Measurements from ENCODE around the gene ABHD12.

ABHD12 gene

DNA sequence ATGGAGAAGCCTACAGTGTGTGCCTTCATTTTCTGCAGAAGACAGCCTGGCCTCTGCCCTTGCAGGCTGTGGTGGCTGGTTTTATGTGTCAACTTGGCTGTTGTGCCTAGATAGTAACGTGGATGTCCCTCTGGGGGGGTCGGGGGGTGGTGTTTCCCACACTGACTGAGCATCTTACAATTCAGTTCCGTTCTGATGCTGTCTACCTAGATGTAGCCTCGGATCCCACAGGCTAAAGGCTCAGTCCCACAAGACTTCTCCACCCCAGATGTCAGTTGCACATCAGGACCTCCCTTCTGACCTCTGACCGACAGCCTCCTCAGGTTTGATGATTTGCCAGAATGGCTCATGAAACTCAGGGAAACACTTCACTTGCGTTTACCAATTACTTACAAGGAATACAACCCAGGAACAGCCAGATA is 138.4 kb downstream of the ABHD12 start:
- DNase-seq (no peak), ATAC-seq (ENCODE audit: insufficient read depth, low read depth) (no peak)
- TF ChIP-seq, protein P1, sequence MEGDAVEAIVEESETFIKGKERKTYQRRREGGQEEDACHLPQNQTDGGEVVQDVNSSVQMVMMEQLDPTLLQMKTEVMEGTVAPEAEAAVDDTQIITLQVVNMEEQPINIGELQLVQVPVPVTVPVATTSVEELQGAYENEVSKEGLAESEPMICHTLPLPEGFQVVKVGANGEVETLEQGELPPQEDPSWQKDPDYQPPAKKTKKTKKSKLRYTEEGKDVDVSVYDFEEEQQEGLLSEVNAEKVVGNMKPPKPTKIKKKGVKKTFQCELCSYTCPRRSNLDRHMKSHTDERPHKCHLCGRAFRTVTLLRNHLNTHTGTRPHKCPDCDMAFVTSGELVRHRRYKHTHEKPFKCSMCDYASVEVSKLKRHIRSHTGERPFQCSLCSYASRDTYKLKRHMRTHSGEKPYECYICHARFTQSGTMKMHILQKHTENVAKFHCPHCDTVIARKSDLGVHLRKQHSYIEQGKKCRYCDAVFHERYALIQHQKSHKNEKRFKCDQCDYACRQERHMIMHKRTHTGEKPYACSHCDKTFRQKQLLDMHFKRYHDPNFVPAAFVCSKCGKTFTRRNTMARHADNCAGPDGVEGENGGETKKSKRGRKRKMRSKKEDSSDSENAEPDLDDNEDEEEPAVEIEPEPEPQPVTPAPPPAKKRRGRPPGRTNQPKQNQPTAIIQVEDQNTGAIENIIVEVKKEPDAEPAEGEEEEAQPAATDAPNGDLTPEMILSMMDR (IDR thresholded peaks at IDR 0.05; ENCODE audit: borderline replicate concordance, extremely low read depth, low read length, poor library complexity, severe bottlenecking): no peak
- no peak for TF ChIP-seq EZH2 (IDR thresholded peaks at IDR 0.05; ENCODE audit: borderline replicate concordance, low read depth, low read length, severe bottlenecking)
- H3K27me3 ChIP-seq (ENCODE audit: insufficient read depth, low read length, poor library complexity): peaks cover 5% of the 10 kb centered on the region
- H3K36me3 ChIP-seq (ENCODE audit: insufficient read depth, low read length): peaks cover 46% of the 10 kb centered on the region
- H3K4me3 ChIP-seq (ENCODE audit: low read depth in 1 of 2, low read length in 2 of 2): no peak overlapping the region
- H3K79me2 ChIP-seq (ENCODE audit: insufficient read depth, low read length): peaks cover 85% of the 10 kb centered on the region
- H3K27ac ChIP-seq (ENCODE audit: low read length): peak overlapping the region; percentile 34; the same call in 1 of the 2 replicates
- peaks cover 41% of the 10 kb centered on the region for H3K4me1 ChIP-seq (ENCODE audit: insufficient read depth, low read length)
- no peak overlapping the region for H3K9ac ChIP-seq (ENCODE audit: low read depth, low read length)
- peak overlapping the region; percentile 15; the same call in 1 of the 2 replicates for H3K4me2 ChIP-seq (ENCODE audit: insufficient read depth, low read length)
- no peaks in the 10 kb centered on the region for H3K9me3 ChIP-seq (ENCODE audit: insufficient read depth, low read length, severe bottlenecking)
- peaks cover 49% of the 10 kb centered on the region for H4K20me1 ChIP-seq (ENCODE audit: insufficient read depth, low read length)
- H2AFZ ChIP-seq (ENCODE audit: low read depth, low read length): no peak overlapping the region

DNA sequence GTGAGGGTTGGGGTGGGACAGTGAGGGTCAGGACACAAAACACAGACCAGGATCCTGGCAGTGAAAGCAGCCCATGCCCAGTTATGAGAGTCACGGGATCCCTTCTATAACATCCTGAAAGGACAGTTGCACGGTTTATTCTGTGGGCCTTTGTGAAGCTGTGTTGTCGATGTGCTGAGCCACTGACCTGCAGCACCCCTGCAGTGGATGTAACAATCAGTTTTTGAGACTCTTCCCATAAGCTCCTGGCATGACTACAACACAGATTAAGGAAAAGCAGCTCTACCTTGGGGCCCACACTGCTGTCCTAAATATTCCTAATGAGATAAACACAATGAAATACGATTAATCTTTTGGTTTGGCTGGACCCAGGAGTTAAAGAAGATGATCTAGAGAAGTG is 139.1 kb downstream of the ABHD12 start:
- Histone ChIP-seq H3K27me3 (ENCODE audit: insufficient read depth, low read length, poor library complexity) (peaks cover 10% of the 10 kb centered on the region), H3K27ac (ENCODE audit: low read length) (no peak overlapping the region), H3K4me2 (ENCODE audit: insufficient read depth, low read length) (peak overlapping the region; percentile 99; the same call in 1 of the 2 replicates), H3K79me2 (ENCODE audit: insufficient read depth, low read length) (peaks cover 79% of the 10 kb centered on the region), H3K36me3 (ENCODE audit: insufficient read depth, low read length) (peaks cover 40% of the 10 kb centered on the region), H3K4me1 (ENCODE audit: insufficient read depth, low read length) (peaks cover 48% of the 10 kb centered on the region), H4K20me1 (ENCODE audit: insufficient read depth, low read length) (peaks cover 42% of the 10 kb centered on the region), H2AFZ (ENCODE audit: low read depth, low read length) (no peak overlapping the region), H3K9me3 (ENCODE audit: insufficient read depth, low read length, severe bottlenecking) (no peaks in the 10 kb centered on the region), H3K9ac (ENCODE audit: low read depth, low read length) (no peak overlapping the region), H3K4me3 (ENCODE audit: low read depth in 1 of 2, low read length in 2 of 2) (no peak overlapping the region)
- DNase-seq (no peak), ATAC-seq (ENCODE audit: insufficient read depth, low read depth) (no peak)
- TF ChIP-seq EZH2 (IDR thresholded peaks at IDR 0.05; ENCODE audit: borderline replicate concordance, low read depth, low read length, severe bottlenecking): no peak
- TF ChIP-seq, protein P1 (IDR thresholded peaks at IDR 0.05; ENCODE audit: borderline replicate concordance, extremely low read depth, low read length, poor library complexity, severe bottlenecking): no peak

DNA sequence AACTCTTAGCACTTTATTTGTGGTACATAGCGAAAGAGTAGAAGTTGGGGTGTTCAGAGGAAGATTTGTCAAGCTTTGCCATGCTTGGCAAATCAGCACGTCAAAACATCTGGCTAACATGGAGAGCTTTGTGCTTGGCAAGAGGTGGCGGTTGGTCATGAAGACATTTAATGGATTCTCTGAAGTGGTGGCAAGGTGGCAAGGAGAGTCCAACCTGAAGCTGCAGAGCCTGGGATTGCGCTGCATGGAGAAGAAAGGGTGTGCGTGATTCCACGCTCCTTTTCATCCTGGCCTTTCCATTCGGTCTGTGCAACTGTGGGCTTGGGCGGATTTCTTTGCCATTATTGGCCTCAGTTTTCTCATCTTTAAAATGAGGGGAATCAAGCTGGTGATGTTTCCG is 139.6 kb downstream of the ABHD12 start:
- H3K36me3 ChIP-seq (ENCODE audit: insufficient read depth, low read length): peaks cover 39% of the 10 kb centered on the region
- no peaks in the 10 kb centered on the region for H3K9me3 ChIP-seq (ENCODE audit: insufficient read depth, low read length, severe bottlenecking)
- TF ChIP-seq, protein P1 (IDR thresholded peaks at IDR 0.05; ENCODE audit: borderline replicate concordance, extremely low read depth, low read length, poor library complexity, severe bottlenecking): no peak
- TF ChIP-seq EZH2 (IDR thresholded peaks at IDR 0.05; ENCODE audit: borderline replicate concordance, low read depth, low read length, severe bottlenecking): no peak
- DNase-seq (no peak), ATAC-seq (ENCODE audit: insufficient read depth, low read depth) (no peak)
- no peak overlapping the region for H3K27ac ChIP-seq (ENCODE audit: low read length)
- H3K4me2 ChIP-seq (ENCODE audit: insufficient read depth, low read length): peak overlapping the region; percentile 99; the same call in 1 of the 2 replicates
- 0 out of 4 replicates have a peak overlapping the region, but pooled peaks of 1 of the 2 experiments have one; percentile 13 for H3K4me3 ChIP-seq (ENCODE audit: low read depth in 1 of 2, low read length in 2 of 2)
- H3K9ac ChIP-seq (ENCODE audit: low read depth, low read length): peak overlapping the region; percentile 1; the same call in 1 of the 2 replicates
- no peak overlapping the region for H2AFZ ChIP-seq (ENCODE audit: low read depth, low read length)
- peaks cover 10% of the 10 kb centered on the region for H3K27me3 ChIP-seq (ENCODE audit: insufficient read depth, low read length, poor library complexity)
- H4K20me1 ChIP-seq (ENCODE audit: insufficient read depth, low read length): peaks cover 40% of the 10 kb centered on the region
- peaks cover 48% of the 10 kb centered on the region for H3K4me1 ChIP-seq (ENCODE audit: insufficient read depth, low read length)
- H3K79me2 ChIP-seq (ENCODE audit: insufficient read depth, low read length): peaks cover 74% of the 10 kb centered on the region

Data from DND-41 (cell line).